Measurements from ENCODE around the gene RSRC1.
"Not testable (repeated sequence)": the region's sequence is repeated elsewhere in the genome, so short reads cannot be mapped to it uniquely, and the experiment has no call there.

The RSRC1 gene

GRCh38 chr3:158339638-158340037, 229.7 kb downstream of the RSRC1 start:
- Histone ChIP-seq H3K36me3 (ENCODE audit: control insufficient read depth in 1 of 2, insufficient read depth in 2 of 2, low read length in 2 of 2) (no peaks in the 10 kb centered on the region), H4K8ac (ENCODE audit: low read depth, low read length) (no peak overlapping the region), H3K79me1 (ENCODE audit: low read length) (no peaks in the 10 kb centered on the region), H3K79me2 (ENCODE audit: control insufficient read depth, insufficient read depth, low read length, poor library complexity) (no peaks in the 10 kb centered on the region), H3K23ac (ENCODE audit: low read length) (no peak overlapping the region), H3K4me3 (ENCODE audit: low read depth, low read length) (no peak overlapping the region), H2BK12ac (ENCODE audit: low read length) (no peak overlapping the region), H2BK5ac (ENCODE audit: low read depth, low read length, poor library complexity) (no peak overlapping the region), H3K14ac (ENCODE audit: low read length) (no peak overlapping the region), H2BK120ac (ENCODE audit: insufficient read depth, low read length, poor library complexity) (no peak overlapping the region), H3K27ac (ENCODE audit: low read depth, low read length) (no peak overlapping the region), H4K12ac (ENCODE audit: low read depth, low read length) (no peak overlapping the region), H3K9me3 (ENCODE audit: insufficient read depth, low read depth, low read length) (no peaks in the 10 kb centered on the region), H3K4ac (ENCODE audit: low read depth, low read length) (no peak overlapping the region), H3K4me2 (ENCODE audit: low read length) (no peak overlapping the region), H3K4me1 (ENCODE audit: control insufficient read depth in 1 of 2, insufficient read depth in 2 of 2, low read length in 2 of 2) (no peaks in the 10 kb centered on the region), H2AFZ (ENCODE audit: insufficient read depth, low read length, poor library complexity) (no peak overlapping the region), H2AK5ac (ENCODE audit: low read length) (no peak overlapping the region), H3K18ac (ENCODE audit: low read length) (no peak overlapping the region), H3K27me3 (ENCODE audit: insufficient read depth, low read length) (no peaks in the 10 kb centered on the region), H4K91ac (ENCODE audit: low read depth, low read length) (no peak overlapping the region), H3K9ac (ENCODE audit: low read length) (no peak overlapping the region)
- DNase-seq = no peak

- H2BK120ac ChIP-seq (ENCODE audit: insufficient read depth, low read length, poor library complexity); H3K23ac ChIP-seq (ENCODE audit: low read length); H2BK5ac ChIP-seq (ENCODE audit: low read depth, low read length, poor library complexity); H3K4ac ChIP-seq (ENCODE audit: low read depth, low read length); H3K4me2 ChIP-seq (ENCODE audit: low read length); H3K27ac ChIP-seq (ENCODE audit: low read depth, low read length); H3K36me3 ChIP-seq (ENCODE audit: control insufficient read depth in 1 of 2, insufficient read depth in 2 of 2, low read length in 2 of 2); DNase-seq; H3K79me2 ChIP-seq (ENCODE audit: control insufficient read depth, insufficient read depth, low read length, poor library complexity); H2BK12ac ChIP-seq (ENCODE audit: low read length); H3K79me1 ChIP-seq (ENCODE audit: low read length); H3K9ac ChIP-seq (ENCODE audit: low read length); H4K12ac ChIP-seq (ENCODE audit: low read depth, low read length); H3K27me3 ChIP-seq (ENCODE audit: insufficient read depth, low read length); H4K8ac ChIP-seq (ENCODE audit: low read depth, low read length); H3K14ac ChIP-seq (ENCODE audit: low read length); H3K4me3 ChIP-seq (ENCODE audit: low read depth, low read length); H4K91ac ChIP-seq (ENCODE audit: low read depth, low read length); H3K18ac ChIP-seq (ENCODE audit: low read length); H2AK5ac ChIP-seq (ENCODE audit: low read length); H3K4me1 ChIP-seq (ENCODE audit: control insufficient read depth in 1 of 2, insufficient read depth in 2 of 2, low read length in 2 of 2); H2AFZ ChIP-seq (ENCODE audit: insufficient read depth, low read length, poor library complexity); H3K9me3 ChIP-seq (ENCODE audit: insufficient read depth, low read depth, low read length): not testable (repeated sequence)
- WGBS (ENCODE audit: extremely low coverage, insufficient coverage, insufficient read length) = no CpG with 5 or more reads among the region's 2 CpGs
Observed at GRCh38 chr3:158340951-158341350, 231.1 kb downstream of the RSRC1 start.

GRCh38 chr3:158347966-158348365, 238.1 kb downstream of the RSRC1 start:
- no peak overlapping the region for H2AK5ac ChIP-seq (ENCODE audit: low read length)
- no peak overlapping the region for H2BK5ac ChIP-seq (ENCODE audit: low read depth, low read length, poor library complexity)
- no peaks in the 10 kb centered on the region for H3K4me1 ChIP-seq (ENCODE audit: control insufficient read depth in 1 of 2, insufficient read depth in 2 of 2, low read length in 2 of 2)
- H3K14ac ChIP-seq (ENCODE audit: low read length) = no peak overlapping the region
- no peak overlapping the region for H2BK120ac ChIP-seq (ENCODE audit: insufficient read depth, low read length, poor library complexity)
- H4K12ac ChIP-seq (ENCODE audit: low read depth, low read length) = no peak overlapping the region
- no peaks in the 10 kb centered on the region for H3K27me3 ChIP-seq (ENCODE audit: insufficient read depth, low read length)
- no peak overlapping the region for H2AFZ ChIP-seq (ENCODE audit: insufficient read depth, low read length, poor library complexity)
- H3K36me3 ChIP-seq (ENCODE audit: control insufficient read depth in 1 of 2, insufficient read depth in 2 of 2, low read length in 2 of 2) = no peaks in the 10 kb centered on the region
- no peak overlapping the region for H3K4me2 ChIP-seq (ENCODE audit: low read length)
- no peak for DNase-seq
- no peak overlapping the region for H3K18ac ChIP-seq (ENCODE audit: low read length)
- no peaks in the 10 kb centered on the region for H3K79me2 ChIP-seq (ENCODE audit: control insufficient read depth, insufficient read depth, low read length, poor library complexity)
- no peak overlapping the region for H3K9ac ChIP-seq (ENCODE audit: low read length)
- H3K4ac ChIP-seq (ENCODE audit: low read depth, low read length) = no peak overlapping the region
- no peak overlapping the region for H3K27ac ChIP-seq (ENCODE audit: low read depth, low read length)
- H2BK12ac ChIP-seq (ENCODE audit: low read length) = no peak overlapping the region
- no peak overlapping the region for H4K91ac ChIP-seq (ENCODE audit: low read depth, low read length)
- H3K23ac ChIP-seq (ENCODE audit: low read length) = no peak overlapping the region
- H3K9me3 ChIP-seq (ENCODE audit: insufficient read depth, low read depth, low read length) = no peaks in the 10 kb centered on the region
- no CpG with 5 or more reads among the region's 1 CpG for WGBS (ENCODE audit: extremely low coverage, insufficient coverage, insufficient read length)
- H4K8ac ChIP-seq (ENCODE audit: low read depth, low read length) = no peak overlapping the region
- no peak overlapping the region for H3K4me3 ChIP-seq (ENCODE audit: low read depth, low read length)
- H3K79me1 ChIP-seq (ENCODE audit: low read length) = no peaks in the 10 kb centered on the region

GRCh38 chr3:158350971-158351370, 241.1 kb downstream of the RSRC1 start:
- no peak overlapping the region for H3K9ac ChIP-seq (ENCODE audit: low read length)

More at GRCh38 chr3:158350971-158351370, 241.1 kb downstream of the RSRC1 start:
- H3K14ac ChIP-seq (ENCODE audit: low read length) = no peak overlapping the region
- H2BK5ac ChIP-seq (ENCODE audit: low read depth, low read length, poor library complexity) = no peak overlapping the region
- no peak overlapping the region for H3K4me3 ChIP-seq (ENCODE audit: low read depth, low read length)
- H4K8ac ChIP-seq (ENCODE audit: low read depth, low read length) = no peak overlapping the region
- no peak for DNase-seq
- H3K79me2 ChIP-seq (ENCODE audit: control insufficient read depth, insufficient read depth, low read length, poor library complexity) = no peaks in the 10 kb centered on the region
- H3K23ac ChIP-seq (ENCODE audit: low read length) = no peak overlapping the region
- H3K4me1 ChIP-seq (ENCODE audit: control insufficient read depth in 1 of 2, insufficient read depth in 2 of 2, low read length in 2 of 2) = no peaks in the 10 kb centered on the region
- no peaks in the 10 kb centered on the region for H3K79me1 ChIP-seq (ENCODE audit: low read length)
- H2BK120ac ChIP-seq (ENCODE audit: insufficient read depth, low read length, poor library complexity) = no peak overlapping the region
- H2AFZ ChIP-seq (ENCODE audit: insufficient read depth, low read length, poor library complexity) = no peak overlapping the region
- H3K9me3 ChIP-seq (ENCODE audit: insufficient read depth, low read depth, low read length) = no peaks in the 10 kb centered on the region
- no peak overlapping the region for H4K91ac ChIP-seq (ENCODE audit: low read depth, low read length)
- no peak overlapping the region for H3K4ac ChIP-seq (ENCODE audit: low read depth, low read length)
- H3K27ac ChIP-seq (ENCODE audit: low read depth, low read length) = no peak overlapping the region
- H2BK12ac ChIP-seq (ENCODE audit: low read length) = no peak overlapping the region
- no peaks in the 10 kb centered on the region for H3K27me3 ChIP-seq (ENCODE audit: insufficient read depth, low read length)
- no CpG with 5 or more reads among the region's 4 CpGs for WGBS (ENCODE audit: extremely low coverage, insufficient coverage, insufficient read length)
- no peak overlapping the region for H3K4me2 ChIP-seq (ENCODE audit: low read length)
- H2AK5ac ChIP-seq (ENCODE audit: low read length) = no peak overlapping the region
- H3K18ac ChIP-seq (ENCODE audit: low read length) = no peak overlapping the region
- no peaks in the 10 kb centered on the region for H3K36me3 ChIP-seq (ENCODE audit: control insufficient read depth in 1 of 2, insufficient read depth in 2 of 2, low read length in 2 of 2)
- no peak overlapping the region for H4K12ac ChIP-seq (ENCODE audit: low read depth, low read length)

All from trophoblast cell (in vitro differentiated cells and primary cell).